GM19328 (cell line): ENCODE measurements around the gene TXNDC5.

Source experiments
- ATAC-seq: cut with Tn5 transposase; IDR thresholded peaks from one replicate; pipeline ENCODE4 v1.9.1; 2021; ENCODE audit warnings: mild to moderate bottlenecking, moderate library complexity; ENCODE audit not compliant: unreplicated experiment

TXNDC5 gene

GRCh38 chr6:7868926-7869325, 41.7 kb downstream of the TXNDC5 start:
- ATAC-seq, result no peak

- ATAC-seq, result no peak
Observed at GRCh38 chr6:7866526-7866925, 44.1 kb downstream of the TXNDC5 start.

- ATAC-seq, result no peak
Observed at GRCh38 chr6:7865781-7866180, 44.8 kb downstream of the TXNDC5 start.

GRCh38 chr6:7859591-7859990, 51.0 kb downstream of the TXNDC5 start:
- no peak for ATAC-seq

GRCh38 chr6:7851780-7852179, 58.8 kb downstream of the TXNDC5 start:
- no peak for ATAC-seq

- no peak for ATAC-seq
Observed at GRCh38 chr6:7848229-7848628, 62.4 kb downstream of the TXNDC5 start.

- no peak for ATAC-seq
Observed at GRCh38 chr6:7846966-7847818, 63.4 kb downstream of the TXNDC5 start.

GRCh38 chr6:7841781-7842468, 68.7 kb downstream of the TXNDC5 start:
- no peak for ATAC-seq

- ATAC-seq, result no peak
Observed at GRCh38 chr6:7836371-7837026, 74.1 kb downstream of the TXNDC5 start.

GRCh38 chr6:7833751-7834070, 76.9 kb downstream of the TXNDC5 start:
- ATAC-seq, result no peak

GRCh38 chr6:7832904-7833750, 77.5 kb downstream of the TXNDC5 start:
- no peak for ATAC-seq
